NCI-H2081 (cell line): ENCODE measurements around the gene HES4.

Experiments used
- DNase-seq, 2 experiments: peaks; one replicate each; lab custom pipeline; 2025; lab: John Stamatoyannopoulos, UW

The HES4 gene

GRCh38 chr1:999725-1000356 is at the start of gene HES4:
Gene HES4 (minus strand): TSS chr1:1000097. CDS start chr1:999973, 124 bp downstream.
- peak in 1 of 2 experiments; percentile 35 for DNase-seq

GRCh38 chr1:1048765-1049164 is 48.9 kb upstream of the HES4 start:
- peak in 1 of 2 experiments; percentile 32 for DNase-seq

GRCh38 chr1:1047963-1048362 is 48.1 kb upstream of the HES4 start:
- no peak for DNase-seq

GRCh38 chr1:1047407-1047806 is 47.5 kb upstream of the HES4 start:
- DNase-seq: no peak

- DNase-seq: no peak
Measured at GRCh38 chr1:1046767-1047166, 46.9 kb upstream of the HES4 start.

- DNase-seq: no peak
Measured at GRCh38 chr1:1046243-1046642, 46.3 kb upstream of the HES4 start.

- DNase-seq: no peak
Measured at GRCh38 chr1:1045129-1045528, 45.2 kb upstream of the HES4 start.

- DNase-seq: no peak
Measured at GRCh38 chr1:1044455-1045078, 44.7 kb upstream of the HES4 start.

- no peak for DNase-seq
Measured at GRCh38 chr1:1043921-1044320, 44.0 kb upstream of the HES4 start.

- DNase-seq: no peak
Measured at GRCh38 chr1:1043411-1043810, 43.5 kb upstream of the HES4 start.

- no peak for DNase-seq
Measured at GRCh38 chr1:1042835-1043234, 42.9 kb upstream of the HES4 start.

- no peak for DNase-seq
Measured at GRCh38 chr1:1041873-1042272, 42.0 kb upstream of the HES4 start.

GRCh38 chr1:1041092-1041523 is 41.2 kb upstream of the HES4 start:
- no peak for DNase-seq

GRCh38 chr1:1040004-1040991 is 40.4 kb upstream of the HES4 start:
- DNase-seq: peak; percentile 31 to 57

- DNase-seq: no peak
Measured at GRCh38 chr1:1039145-1039910, 39.4 kb upstream of the HES4 start.

GRCh38 chr1:1038694-1039093 is 38.8 kb upstream of the HES4 start:
- DNase-seq: no peak

- DNase-seq: no peak
Measured at GRCh38 chr1:1037366-1038327, 37.8 kb upstream of the HES4 start.

GRCh38 chr1:1035291-1035943 is 35.5 kb upstream of the HES4 start:
- DNase-seq: no peak

GRCh38 chr1:1034439-1034781 is 34.5 kb upstream of the HES4 start:
- peak in 1 of 2 experiments; percentile 3 for DNase-seq

- DNase-seq: no peak
Measured at GRCh38 chr1:1033731-1034438, 34.0 kb upstream of the HES4 start.
